GM21381 (cell line): ENCODE data around the gene PALM2AKAP2.

Experiments
- ATAC-seq: cut with Tn5 transposase; IDR thresholded peaks from one replicate; pipeline ENCODE4 v1.9.1; 2021; ENCODE audit warnings: mild to moderate bottlenecking, moderate library complexity; ENCODE audit not compliant: unreplicated experiment

PALM2AKAP2 gene

DNA sequence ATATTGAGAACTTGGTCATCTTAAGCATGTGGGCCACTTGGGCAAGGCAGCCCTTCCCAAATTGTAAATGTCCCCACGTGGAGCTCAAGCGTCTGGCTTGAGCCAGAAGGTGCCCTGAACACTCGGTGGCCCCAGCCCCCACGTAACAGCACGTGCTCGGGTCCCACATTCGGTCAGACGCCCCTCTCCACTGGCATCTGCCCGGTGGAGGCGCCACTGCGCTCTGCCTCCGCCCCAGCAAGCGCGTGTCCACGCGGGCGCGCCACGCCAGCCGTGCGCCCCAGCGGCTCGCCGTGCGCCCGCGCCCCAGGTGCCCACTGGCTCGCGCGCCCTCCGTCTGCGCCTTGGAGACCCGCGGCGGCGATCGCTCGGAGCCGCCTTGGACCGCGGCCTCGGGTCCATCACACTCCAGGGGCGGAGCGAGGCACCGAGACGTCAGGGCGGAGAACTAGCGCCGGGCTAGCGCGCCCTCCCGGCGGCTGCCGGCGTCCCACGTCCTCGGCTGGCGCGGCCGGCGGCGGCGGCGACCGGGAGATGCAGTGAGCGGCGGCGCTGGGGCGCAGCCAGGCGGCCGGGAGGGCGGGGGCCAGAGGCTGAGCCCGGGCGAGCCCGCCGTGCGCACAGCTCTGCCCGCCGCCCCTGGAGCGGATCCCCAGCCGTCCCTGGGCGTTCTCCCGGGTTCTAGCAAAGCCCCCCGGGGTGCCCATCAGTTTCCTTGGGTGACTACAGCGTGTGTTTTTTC lies at the start of gene PALM2AKAP2:
Gene PALM2AKAP2 (plus strand): TSS at position 488 of the 742 bp plus-strand sequence. CDS start 291 bp downstream, outside the sequence.
- ATAC-seq, result no peak

DNA sequence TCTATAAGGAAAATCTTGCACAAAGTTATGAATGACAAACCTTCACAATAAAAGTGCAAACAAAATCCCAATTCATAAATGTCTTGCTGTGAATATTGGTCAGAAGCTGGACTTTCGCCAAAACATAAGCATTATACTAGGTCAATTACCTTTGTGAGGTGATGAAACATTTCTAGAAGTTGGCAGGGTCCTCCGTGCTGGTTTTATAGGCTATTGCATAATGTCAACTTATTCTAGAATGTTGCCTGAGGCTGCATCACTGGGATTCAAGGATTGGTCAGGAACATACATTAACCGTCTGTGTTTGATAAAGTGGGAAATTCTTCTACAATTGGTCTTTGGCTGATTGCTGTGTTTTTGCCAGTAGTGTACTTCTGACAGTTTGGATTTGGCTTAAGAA lies 49.8 kb upstream of the PALM2AKAP2 start:
- ATAC-seq, result no peak

DNA sequence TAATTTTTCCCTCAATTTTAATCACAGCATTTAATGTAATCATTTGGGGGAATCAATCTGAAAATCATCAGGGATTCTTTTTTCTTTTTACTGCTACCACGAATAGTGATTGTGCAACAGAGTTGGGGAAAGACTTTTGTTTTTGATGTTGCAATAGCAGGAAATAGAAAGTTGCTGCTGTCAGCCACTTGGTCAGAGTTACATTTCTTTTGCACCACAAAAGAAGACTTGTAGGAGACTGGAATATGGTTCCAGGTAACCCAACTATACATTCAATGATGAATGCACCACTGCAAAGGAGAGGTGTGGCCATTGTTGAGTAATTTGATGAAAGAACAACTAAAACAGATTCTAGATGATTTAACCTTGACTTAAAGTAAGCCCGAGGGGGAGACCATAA lies 46.3 kb upstream of the PALM2AKAP2 start:
- ATAC-seq, result no peak

GRCh38 chr9:109734814-109735213 lies 45.2 kb upstream of the PALM2AKAP2 start:
- ATAC-seq, result no peak

DNA sequence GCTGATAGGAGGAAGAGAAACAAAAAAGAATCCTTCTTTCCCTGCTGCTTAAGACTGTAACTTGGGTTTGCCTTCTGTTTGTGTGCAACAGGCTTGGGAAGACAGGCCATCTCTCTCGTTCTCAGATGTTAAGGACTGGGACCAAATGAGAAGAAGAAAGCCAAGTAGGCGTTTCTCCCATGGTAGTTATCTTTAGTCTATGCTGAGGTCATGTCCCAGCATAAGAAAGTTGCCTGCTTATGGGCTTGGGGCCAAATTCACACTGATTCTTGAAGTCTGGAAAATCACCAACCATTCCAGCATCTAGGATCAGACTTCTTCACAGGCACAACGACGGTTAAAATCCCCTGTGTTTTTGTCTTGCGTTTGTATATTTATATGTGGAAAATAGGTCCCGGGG lies 44.2 kb upstream of the PALM2AKAP2 start:
- no peak for ATAC-seq

GRCh38 chr9:109737295-109737694 lies 42.7 kb upstream of the PALM2AKAP2 start:
- no peak for ATAC-seq

DNA sequence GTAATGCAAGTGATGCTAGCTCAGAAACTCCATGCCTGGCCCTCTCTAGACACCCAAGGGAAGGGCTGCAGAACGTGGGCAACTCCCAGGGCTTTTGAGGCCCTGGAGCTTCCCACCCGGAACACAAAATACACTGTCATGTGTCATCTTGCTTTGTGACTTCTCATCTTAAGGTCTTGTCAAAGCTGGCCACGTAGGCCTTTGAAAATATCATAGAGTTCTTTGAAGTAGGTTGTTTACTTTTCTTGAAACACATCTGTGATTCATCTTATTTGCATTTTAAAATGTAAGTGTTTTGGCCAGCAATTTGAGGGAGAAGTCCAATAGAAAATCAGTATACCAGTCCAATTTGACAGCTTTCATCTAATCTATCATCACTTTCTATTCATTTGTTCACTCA lies 40.2 kb upstream of the PALM2AKAP2 start:
- no peak for ATAC-seq

DNA sequence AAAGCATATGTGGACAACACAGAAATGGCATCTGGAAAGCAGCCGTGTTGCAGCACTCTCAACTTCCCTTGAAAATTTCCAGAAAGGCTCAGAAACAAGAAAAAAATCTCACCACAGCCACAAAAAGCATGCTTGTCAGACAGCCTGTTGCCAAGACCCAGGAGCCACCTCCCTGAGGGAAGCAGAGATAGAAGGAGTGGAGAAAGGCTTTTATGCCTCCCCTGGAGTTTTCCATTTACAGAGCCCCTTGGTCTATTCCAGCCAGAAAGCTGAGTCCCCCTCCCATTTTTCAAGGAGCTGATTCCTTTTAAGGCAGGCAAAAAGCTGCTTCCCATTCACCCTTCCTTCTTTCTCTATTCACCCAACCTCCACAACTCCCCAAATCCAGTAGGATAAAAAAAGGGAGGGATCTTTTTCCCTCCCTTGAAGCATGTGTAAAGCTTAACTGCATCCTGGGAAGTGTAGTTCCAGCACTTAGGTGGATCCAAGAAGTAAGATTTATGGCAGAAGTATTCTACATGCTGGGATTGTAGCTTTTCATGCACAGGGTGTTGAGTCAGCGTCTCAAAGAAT lies 37.1 kb upstream of the PALM2AKAP2 start:
- no peak for ATAC-seq

- ATAC-seq, result no peak
Observed at GRCh38 chr9:109743696-109744095, 36.3 kb upstream of the PALM2AKAP2 start.

DNA sequence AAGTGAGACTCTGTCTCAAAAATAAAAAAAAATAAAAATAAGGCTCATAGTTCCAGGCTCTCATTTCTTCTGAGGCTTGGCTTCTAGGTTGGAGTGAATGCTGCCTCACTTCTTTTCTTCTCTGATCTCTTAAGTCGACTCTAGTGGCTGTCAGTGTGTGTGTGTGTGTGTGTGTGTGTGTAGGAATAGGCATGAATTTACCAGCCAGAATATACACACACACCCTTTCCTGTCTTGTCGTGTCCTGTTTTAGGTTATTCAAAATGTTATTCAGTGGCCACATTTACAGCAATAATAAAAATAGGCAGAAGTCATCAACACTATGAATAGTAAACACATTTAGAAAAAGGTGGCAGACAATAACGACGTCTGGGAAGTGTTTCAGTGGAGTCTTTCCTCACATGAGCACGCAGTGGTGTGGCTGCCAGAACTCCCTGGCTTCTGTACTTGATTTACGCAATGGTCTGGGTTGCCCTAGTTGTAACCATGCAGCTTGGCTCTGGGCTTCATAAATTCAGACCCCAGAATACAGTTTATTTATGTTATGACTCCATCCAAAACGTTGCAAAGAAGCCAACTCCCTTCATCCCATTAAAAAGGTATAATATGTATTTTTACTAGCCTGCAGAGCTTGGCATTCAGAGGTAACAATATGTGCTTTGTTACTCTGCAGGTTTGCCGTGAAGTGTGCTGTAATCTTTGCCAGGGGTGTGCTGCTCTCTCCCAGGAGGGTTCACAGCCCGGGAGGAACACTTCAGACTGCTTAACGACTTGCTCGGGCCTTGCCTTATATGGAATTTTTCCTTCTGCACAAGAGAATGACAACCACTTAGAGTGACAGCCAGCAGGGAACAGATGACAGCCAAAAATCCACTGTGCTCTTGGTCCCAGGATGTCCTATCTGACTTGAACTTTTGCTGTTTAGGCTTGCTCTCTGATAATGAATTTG lies 34.4 kb upstream of the PALM2AKAP2 start:
- no peak for ATAC-seq

- ATAC-seq, result no peak
Observed at GRCh38 chr9:109751253-109751652, 28.7 kb upstream of the PALM2AKAP2 start.

GRCh38 chr9:109753308-109753707 lies 26.7 kb upstream of the PALM2AKAP2 start:
- ATAC-seq, result no peak

GRCh38 chr9:109755040-109755439 lies 25.0 kb upstream of the PALM2AKAP2 start:
- ATAC-seq, result no peak

GRCh38 chr9:109759589-109759988 lies 20.4 kb upstream of the PALM2AKAP2 start:
- ATAC-seq, result no peak

DNA sequence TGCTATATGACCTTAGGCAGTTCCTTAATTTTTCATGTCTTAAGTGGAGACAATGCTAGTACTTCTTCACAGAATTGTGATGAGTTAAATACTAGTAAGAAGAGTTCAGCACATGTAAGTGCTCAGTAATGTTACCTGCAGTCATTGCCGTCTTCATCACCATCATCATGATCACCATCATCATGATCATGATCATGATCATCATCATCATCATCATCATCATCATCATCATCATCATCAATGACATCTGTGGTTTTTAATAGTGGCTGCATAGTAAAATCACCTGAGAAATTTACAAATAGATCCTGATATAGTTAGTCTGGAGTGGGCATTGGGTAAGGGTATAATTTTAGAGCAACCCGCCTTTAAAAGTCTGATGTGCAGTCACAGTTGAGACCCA lies 14.7 kb upstream of the PALM2AKAP2 start:
- ATAC-seq, result no peak

- ATAC-seq, result no peak
Observed at GRCh38 chr9:109765830-109766229, 14.2 kb upstream of the PALM2AKAP2 start.

DNA sequence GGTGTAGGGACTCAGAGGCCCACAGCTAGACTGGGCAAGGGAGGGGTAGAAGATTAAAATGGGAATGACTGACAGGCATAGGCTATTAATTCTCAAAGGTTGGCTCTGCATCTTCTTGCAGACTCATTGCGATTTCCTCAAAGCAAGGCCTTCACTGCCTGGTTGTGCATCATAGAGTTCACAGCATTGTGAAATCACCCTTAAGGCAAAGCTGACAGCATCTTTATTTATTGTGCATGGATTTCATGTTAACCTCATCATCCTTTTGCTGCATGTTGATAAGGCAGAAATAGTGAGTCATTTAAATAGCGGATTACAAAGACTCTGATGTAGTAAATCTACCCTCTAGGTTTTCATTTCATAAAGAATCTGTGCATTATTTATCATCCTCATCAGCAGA lies 13.6 kb upstream of the PALM2AKAP2 start:
- ATAC-seq, result no peak

- no peak for ATAC-seq
Observed at GRCh38 chr9:109767404-109767803, 12.6 kb upstream of the PALM2AKAP2 start.

DNA sequence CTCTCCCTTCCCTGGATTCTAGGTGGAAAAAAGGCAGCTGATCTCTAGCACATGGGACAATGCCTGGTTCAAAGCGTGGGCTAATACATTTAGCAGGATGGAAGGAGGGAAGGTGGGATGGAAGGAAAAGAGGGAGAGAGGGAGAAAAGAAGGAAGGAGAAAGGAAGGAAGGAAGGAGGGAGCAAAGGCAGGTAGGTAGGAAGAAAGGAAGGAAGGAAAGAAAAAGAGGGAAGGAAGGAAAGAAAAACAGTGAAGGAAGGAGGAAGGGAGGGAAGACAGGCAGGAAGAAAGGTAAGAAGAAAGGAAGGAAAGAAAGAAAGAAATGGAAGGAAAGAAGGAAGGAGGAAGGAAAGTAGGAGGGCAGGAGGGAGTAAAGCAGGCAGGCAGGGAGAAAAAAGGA lies 12.2 kb upstream of the PALM2AKAP2 start:
- no peak for ATAC-seq

GRCh38 chr9:109769250-109769649 lies 10.7 kb upstream of the PALM2AKAP2 start:
- ATAC-seq, result no peak

DNA sequence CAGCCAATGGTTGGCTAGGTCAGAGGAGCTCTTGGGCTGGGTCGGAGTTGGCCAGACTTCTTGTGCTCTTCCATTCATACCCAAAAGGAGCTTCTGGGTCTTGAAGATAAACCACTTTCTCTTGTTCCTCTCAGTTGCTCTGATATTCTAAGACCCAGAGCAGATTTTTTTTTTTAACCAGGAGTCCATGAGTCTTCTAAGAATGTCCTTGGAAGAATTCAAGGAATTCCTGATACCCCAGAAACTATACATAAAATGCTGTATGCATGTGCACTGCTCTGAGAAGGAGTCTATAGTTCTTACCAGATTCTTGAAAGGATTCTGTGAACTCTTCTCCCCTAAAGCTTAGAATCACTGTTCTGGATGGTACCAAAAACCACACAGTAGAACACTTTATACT lies 9.9 kb upstream of the PALM2AKAP2 start:
- ATAC-seq, result no peak

GRCh38 chr9:109771087-109771486 lies 8.9 kb upstream of the PALM2AKAP2 start:
- no peak for ATAC-seq
